ENCODE data around the gene TADA2A. TPM values are rescaled to one million over a fixed set of nuclear protein-coding genes. Genes with fewer than 3 reads are reported as not detected.

The TADA2A gene
- total RNA-seq, 1 experiment from 2014 or later, result 29.4 TPM

DNA sequence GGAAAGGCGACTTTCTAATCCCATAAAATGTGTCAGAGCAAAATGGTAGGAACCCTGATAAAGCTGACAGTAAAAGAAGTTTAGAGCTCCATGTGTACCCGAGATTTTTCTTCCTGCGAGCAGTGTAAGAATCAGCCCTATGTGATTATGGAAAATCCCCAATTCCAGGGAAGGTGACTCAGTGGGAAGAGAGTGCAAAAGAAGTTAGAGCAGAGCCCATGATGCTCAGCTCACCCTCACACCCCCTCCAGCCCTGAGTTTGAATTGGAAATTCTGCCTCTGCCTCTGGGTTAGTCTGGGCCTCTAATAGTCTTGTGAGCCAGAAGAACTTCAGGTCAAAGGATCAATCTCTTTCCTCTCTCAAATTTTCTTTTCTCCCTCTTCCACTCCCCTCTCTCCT lies 18.4 kb upstream of the TADA2A start:
- Mint-ChIP-seq H3K36me3 (ENCODE audit: insufficient read depth, unreplicated experiment) (no peaks in the 10 kb centered on the region), H3K4me1 (ENCODE audit: low read depth, unreplicated experiment) (peaks cover 6% of the 10 kb centered on the region), H3K4me3 (ENCODE audit: unreplicated experiment) (no peak overlapping the region), H3K27me3 (ENCODE audit: insufficient read depth, unreplicated experiment) (no peaks in the 10 kb centered on the region), H3K27ac (ENCODE audit: unreplicated experiment) (no peak overlapping the region), H3K9me3 (ENCODE audit: unreplicated experiment) (no peaks in the 10 kb centered on the region)
- no peak overlapping the region for H3K4me3 ChIP-seq (ENCODE audit: low read depth, low read length)
- no peaks in the 10 kb centered on the region for H3K9me3 ChIP-seq
- ChIA-PET CTCF (interaction anchor here (0.8 to 1.0 kb wide), 2 partner anchors 15 kb away, joined by 3 to 4 read pairs; no protein-coding TSS in a partner anchor), POLR2A (no interaction called here)
- no peaks in the 10 kb centered on the region for H3K36me3 ChIP-seq (ENCODE audit: control insufficient read depth, insufficient read depth, low read length)
- BruUV-seq (replicated peaks), result no TSS peak
- intact Hi-C loops (cut with micrococcal nuclease; ENCODE audit: unreplicated experiment), result no loop called here
- TF ChIP-seq CTCF (IDR thresholded peaks at IDR 0.05; ENCODE audit: insufficient read depth in 1 of 2, low read depth in 1 of 2, low read length in 1 of 2, severe bottlenecking in 1 of 2, unreplicated experiment in 1 of 2), result no peak
- no peak for DNase-seq
- peaks cover 9% of the 10 kb centered on the region for H3K4me1 ChIP-seq
- H3K27me3 ChIP-seq (replicated peaks; ENCODE audit: control insufficient read depth, insufficient read depth, low read length), result no peaks in the 10 kb centered on the region

DNA sequence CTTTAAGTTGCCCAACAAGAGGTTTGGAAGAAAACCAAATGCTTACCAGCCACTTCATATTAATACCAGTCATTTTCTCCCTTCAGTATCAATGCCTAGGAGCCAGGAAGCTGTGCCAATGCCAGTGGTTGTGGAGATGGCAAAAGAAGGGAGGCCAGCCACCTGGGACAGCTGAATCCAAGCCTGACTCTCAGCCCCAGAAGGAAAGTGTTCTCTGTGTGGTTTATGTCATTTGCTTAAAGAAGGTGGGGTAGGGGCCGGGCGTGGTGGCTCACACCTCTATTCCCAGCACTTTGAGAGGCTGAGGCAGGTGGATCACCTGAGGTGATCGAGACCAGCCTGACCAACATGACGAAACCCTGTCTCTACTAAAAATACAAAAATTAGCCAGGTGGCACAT lies 17.5 kb upstream of the TADA2A start:
- Mint-ChIP-seq H3K4me3 (ENCODE audit: unreplicated experiment) (no peak overlapping the region), H3K4me1 (ENCODE audit: low read depth, unreplicated experiment) (peaks cover 6% of the 10 kb centered on the region), H3K36me3 (ENCODE audit: insufficient read depth, unreplicated experiment) (no peaks in the 10 kb centered on the region), H3K9me3 (ENCODE audit: unreplicated experiment) (no peaks in the 10 kb centered on the region), H3K27ac (ENCODE audit: unreplicated experiment) (no peak overlapping the region), H3K27me3 (ENCODE audit: insufficient read depth, unreplicated experiment) (no peaks in the 10 kb centered on the region)
- POLR2A ChIA-PET, result no interaction called here
- DNase-seq, result no peak
- Histone ChIP-seq H3K9me3 (no peaks in the 10 kb centered on the region), H3K4me3 (ENCODE audit: low read depth, low read length) (no peak overlapping the region), H3K4me1 (peaks cover 9% of the 10 kb centered on the region), H3K27me3 (replicated peaks; ENCODE audit: control insufficient read depth, insufficient read depth, low read length) (no peaks in the 10 kb centered on the region), H3K36me3 (ENCODE audit: control insufficient read depth, insufficient read depth, low read length) (no peaks in the 10 kb centered on the region)
- TF ChIP-seq CTCF (IDR thresholded peaks at IDR 0.05; ENCODE audit: insufficient read depth in 1 of 2, low read depth in 1 of 2, low read length in 1 of 2, severe bottlenecking in 1 of 2, unreplicated experiment in 1 of 2), result no peak
- intact Hi-C loops (cut with micrococcal nuclease; ENCODE audit: unreplicated experiment), result no loop called here
- no TSS peak for BruUV-seq (replicated peaks)
- CTCF ChIA-PET, result interaction anchor here (1.0 kb wide), 1 partner anchor 16 kb away, joined by 3 read pairs; no protein-coding TSS in a partner anchor

DNA sequence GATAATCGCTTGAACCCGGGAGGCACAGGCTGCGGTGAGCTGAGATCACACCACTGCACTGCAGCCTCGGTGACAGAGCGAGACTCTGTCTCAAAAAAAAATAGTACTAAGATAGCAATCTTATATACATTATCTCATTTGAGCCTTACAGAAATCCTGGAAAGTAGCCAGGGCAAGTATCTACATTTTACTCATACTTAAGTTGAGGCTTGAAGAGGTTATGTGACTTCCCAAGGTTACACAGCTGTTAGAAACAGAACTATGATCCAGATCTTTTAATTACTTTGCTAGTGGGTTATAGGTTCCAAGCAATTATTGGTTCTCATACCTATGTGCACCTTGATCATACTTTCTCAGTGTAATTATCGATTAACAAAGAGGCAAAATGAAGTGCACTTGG lies 15.5 kb upstream of the TADA2A start:
- ChIA-PET CTCF (no interaction called here), POLR2A (no interaction called here)
- BruUV-seq (replicated peaks), result no TSS peak
- Histone ChIP-seq H3K9me3 (no peaks in the 10 kb centered on the region), H3K36me3 (ENCODE audit: control insufficient read depth, insufficient read depth, low read length) (no peaks in the 10 kb centered on the region), H3K4me1 (peaks cover 4% of the 10 kb centered on the region), H3K27me3 (replicated peaks; ENCODE audit: control insufficient read depth, insufficient read depth, low read length) (no peaks in the 10 kb centered on the region), H3K4me3 (ENCODE audit: low read depth, low read length) (no peak overlapping the region)
- Mint-ChIP-seq H3K4me1 (ENCODE audit: low read depth, unreplicated experiment) (no peaks in the 10 kb centered on the region), H3K27me3 (ENCODE audit: insufficient read depth, unreplicated experiment) (no peaks in the 10 kb centered on the region), H3K27ac (ENCODE audit: unreplicated experiment) (no peak overlapping the region), H3K36me3 (ENCODE audit: insufficient read depth, unreplicated experiment) (no peaks in the 10 kb centered on the region), H3K4me3 (ENCODE audit: unreplicated experiment) (no peak overlapping the region), H3K9me3 (ENCODE audit: unreplicated experiment) (no peaks in the 10 kb centered on the region)
- no peak for DNase-seq
- intact Hi-C loops (cut with micrococcal nuclease; ENCODE audit: unreplicated experiment), result no loop called here
- TF ChIP-seq CTCF (IDR thresholded peaks at IDR 0.05; ENCODE audit: insufficient read depth in 1 of 2, low read depth in 1 of 2, low read length in 1 of 2, severe bottlenecking in 1 of 2, unreplicated experiment in 1 of 2), result no peak
